GM18526 (cell line): ENCODE data around the gene GNB3.

Source experiments
- POLR2A ChIP-seq: IDR thresholded peaks from 3 replicates; pipeline ENCODE4 v1.6.1; 2011; ENCODE audit not compliant: insufficient read length; ENCODE audit errors: extremely low read depth

The GNB3 gene

DNA sequence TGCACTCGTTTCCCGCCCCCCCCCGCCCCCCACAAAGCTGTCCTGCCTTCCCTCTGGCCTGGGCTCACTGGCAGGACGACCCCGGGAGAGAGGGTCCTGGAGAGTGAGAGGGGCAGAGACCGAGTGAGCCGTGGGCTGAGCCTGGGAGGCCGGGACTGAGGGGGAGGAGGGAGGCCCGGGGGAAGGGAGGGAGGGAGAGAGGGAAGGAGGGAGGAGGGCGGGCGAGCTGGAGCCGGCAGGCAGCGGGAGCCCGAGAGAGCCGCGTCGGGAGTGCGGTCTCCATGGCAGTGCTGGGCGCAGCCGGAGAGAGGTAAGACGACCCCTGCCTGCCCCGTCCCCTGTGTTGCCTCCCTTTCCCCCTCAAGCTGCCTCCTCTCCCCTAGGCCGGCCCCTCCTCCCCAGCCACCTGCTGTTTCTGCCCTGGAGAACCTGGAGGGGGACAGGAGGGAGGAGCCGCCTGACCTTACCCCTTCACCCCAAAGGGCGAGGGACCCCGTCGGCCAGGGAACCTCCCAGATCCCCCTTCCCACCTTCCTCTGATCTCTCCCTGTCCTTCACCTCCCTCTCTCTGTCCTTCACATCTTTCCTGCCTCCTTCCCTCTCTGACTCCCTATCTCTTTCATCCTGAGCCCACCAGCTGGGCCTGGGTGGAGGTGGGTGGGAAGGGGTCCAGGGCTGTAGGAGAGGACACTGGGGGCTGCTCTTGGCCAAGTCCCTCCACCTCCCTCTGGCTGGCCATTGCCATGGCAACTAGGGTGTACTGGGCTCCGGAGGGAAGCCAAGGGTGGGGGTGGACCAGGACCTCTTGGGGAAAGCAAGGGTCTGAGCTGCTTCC, 18.9 kb upstream of the GNB3 start, which contains the start of gene GPR162:
TSS of gene GPR162 (plus strand) at position 231 of the 835 bp plus-strand sequence. CDS start 2,078 bp downstream, outside the sequence.
- TF ChIP-seq POLR2A, result no peak

DNA sequence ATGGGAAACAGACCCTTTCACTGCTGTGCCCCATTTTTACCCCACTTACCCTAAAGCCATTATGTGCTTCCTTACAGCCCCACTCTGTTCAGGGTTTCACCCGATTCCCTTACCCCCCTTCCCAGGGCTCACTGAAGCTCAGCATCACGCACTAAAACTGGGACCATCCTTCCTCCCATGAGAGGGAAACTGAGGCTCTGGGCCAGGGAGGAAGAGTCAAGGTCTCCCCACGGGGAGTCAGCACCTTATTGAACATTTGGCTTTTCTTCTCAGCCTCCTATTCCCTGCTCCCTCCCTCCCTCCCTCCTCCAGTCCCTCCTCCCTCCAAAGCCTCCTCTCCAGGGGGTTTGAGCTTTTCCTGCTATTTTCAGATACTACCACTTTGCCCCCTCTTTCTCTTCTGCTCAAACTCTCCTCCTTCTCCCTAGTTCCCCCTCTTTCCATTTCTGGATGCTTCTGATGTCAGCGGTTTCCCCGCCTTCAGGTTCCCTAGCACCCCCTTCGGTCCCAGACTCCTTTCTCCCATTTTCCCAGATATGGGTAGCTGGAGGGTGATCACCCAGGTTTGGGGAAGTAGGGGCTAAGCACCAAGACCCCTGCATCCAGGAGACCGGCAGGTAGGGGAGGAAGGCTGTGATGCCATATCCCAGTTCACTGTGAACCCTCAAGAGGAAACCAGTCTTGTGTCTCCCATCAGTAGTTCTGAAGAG, 18.1 kb upstream of the GNB3 start:
- no peak for TF ChIP-seq POLR2A

- no peak for TF ChIP-seq POLR2A
Measured at GRCh38 chr12:6823182-6824084, 17.3 kb upstream of the GNB3 start.

DNA sequence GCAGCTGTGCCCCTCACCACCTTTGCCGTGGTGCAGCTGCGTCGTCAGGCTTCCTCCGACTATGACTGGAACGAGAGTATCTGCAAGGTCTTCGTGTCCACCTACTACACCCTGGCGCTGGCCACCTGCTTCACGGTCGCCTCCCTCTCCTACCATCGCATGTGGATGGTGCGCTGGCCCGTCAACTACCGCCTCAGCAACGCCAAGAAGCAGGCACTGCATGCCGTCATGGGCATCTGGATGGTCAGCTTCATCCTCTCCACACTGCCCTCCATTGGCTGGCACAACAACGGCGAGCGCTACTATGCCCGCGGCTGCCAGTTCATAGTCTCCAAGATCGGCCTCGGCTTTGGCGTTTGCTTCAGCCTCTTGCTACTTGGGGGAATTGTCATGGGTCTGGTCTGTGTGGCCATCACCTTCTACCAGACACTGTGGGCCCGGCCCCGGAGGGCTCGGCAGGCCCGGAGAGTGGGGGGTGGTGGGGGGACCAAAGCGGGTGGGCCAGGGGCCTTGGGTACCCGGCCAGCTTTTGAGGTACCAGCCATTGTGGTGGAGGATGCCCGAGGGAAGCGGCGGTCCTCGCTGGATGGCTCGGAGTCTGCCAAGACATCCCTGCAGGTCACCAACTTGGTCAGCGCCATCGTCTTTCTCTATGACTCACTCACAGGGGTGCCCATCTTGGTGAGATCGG, 16.5 kb upstream of the GNB3 start:
- TF ChIP-seq POLR2A, result no peak

- no peak for TF ChIP-seq POLR2A
Measured at GRCh38 chr12:6824901-6825381, 15.8 kb upstream of the GNB3 start.

DNA sequence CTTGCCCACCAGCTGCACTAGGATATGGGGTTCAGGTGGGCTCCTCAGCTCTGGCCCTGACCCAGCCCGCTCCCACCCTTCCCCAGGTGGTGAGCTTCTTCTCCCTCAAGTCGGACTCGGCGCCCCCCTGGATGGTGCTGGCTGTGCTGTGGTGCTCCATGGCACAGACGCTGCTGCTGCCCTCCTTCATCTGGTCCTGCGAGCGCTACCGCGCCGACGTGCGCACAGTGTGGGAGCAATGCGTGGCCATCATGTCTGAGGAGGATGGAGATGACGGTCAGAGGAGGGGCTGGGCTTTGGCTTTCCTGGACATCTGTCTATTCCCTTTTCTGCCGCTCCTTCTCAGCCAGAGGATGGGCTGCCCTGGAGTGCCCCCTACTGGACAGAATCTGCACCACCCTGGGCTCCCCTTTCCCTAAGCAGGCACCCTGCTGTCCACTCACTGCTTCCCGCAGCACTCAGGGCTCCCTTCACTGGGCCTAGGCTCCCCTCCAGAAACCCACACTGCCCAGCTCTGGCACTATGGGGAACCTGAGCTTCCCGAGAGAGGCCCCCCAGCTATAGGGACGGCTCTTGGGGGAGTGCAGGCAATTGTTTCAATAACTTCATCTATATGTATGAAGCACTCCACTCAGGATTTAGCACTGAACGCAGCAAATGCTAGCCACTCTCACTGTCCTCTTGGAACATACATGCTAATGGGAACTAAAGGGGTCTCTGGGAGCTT, 15.2 kb upstream of the GNB3 start:
- no peak for TF ChIP-seq POLR2A

DNA sequence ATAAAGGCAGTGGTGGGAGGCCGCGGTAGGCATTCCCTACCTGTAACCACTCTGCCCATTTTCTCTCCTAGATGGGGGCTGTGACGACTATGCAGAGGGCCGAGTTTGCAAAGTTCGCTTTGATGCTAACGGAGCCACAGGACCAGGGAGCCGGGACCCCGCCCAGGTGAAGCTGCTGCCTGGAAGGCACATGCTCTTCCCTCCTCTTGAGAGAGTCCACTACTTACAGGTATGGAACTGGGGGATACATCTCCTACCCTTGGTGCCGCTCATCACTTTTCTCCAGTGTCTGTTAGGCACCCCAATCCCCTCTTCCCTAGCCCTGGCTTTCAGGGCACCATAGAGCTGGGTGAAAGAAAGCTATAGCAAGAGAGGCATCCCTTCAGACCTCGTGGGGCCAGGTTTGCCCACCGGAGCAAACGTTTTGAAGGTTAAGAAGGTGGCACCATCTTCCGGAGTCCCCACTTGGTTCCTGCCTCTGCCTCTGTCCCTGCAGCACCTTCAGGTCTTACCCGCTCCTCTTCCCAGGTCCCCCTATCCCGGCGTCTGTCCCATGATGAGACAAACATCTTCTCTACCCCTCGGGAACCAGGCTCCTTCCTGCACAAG, 14.5 kb upstream of the GNB3 start:
- no peak for TF ChIP-seq POLR2A

DNA sequence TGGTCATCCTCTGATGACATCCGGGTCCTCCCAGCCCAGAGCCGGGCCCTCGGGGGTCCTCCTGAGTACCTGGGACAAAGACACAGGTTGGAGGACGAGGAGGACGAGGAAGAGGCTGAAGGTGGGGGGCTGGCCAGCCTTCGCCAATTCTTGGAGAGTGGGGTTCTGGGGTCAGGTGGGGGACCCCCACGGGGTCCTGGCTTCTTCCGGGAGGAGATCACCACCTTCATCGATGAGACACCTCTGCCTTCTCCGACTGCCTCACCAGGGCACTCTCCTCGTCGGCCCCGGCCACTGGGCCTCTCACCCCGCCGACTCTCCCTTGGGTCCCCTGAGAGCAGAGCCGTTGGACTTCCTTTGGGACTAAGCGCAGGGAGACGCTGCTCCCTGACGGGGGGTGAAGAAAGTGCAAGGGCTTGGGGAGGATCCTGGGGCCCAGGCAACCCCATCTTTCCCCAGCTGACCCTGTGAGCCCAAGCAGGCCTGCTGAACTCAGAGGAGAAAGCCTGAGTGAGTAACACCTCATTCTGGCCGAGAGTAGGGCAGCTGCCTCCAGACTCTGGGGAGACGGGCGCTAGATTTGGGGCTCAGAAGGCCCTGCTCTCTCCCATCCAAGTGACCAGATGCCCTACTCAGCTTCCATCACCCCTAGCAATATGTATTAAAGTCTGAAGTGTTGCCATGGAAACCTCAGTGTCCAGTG, 13.8 kb upstream of the GNB3 start:
- TF ChIP-seq POLR2A, result no peak

- no peak for TF ChIP-seq POLR2A
Measured at GRCh38 chr12:6827437-6827911, 13.3 kb upstream of the GNB3 start.

- TF ChIP-seq POLR2A, result no peak
Measured at GRCh38 chr12:6827982-6828780, 12.5 kb upstream of the GNB3 start, which contains the start of gene P3H3. Gene P3H3, plus strand, starts transcription at chr12:6828407. Its CDS starts 34 bp downstream, at chr12:6828441.

DNA sequence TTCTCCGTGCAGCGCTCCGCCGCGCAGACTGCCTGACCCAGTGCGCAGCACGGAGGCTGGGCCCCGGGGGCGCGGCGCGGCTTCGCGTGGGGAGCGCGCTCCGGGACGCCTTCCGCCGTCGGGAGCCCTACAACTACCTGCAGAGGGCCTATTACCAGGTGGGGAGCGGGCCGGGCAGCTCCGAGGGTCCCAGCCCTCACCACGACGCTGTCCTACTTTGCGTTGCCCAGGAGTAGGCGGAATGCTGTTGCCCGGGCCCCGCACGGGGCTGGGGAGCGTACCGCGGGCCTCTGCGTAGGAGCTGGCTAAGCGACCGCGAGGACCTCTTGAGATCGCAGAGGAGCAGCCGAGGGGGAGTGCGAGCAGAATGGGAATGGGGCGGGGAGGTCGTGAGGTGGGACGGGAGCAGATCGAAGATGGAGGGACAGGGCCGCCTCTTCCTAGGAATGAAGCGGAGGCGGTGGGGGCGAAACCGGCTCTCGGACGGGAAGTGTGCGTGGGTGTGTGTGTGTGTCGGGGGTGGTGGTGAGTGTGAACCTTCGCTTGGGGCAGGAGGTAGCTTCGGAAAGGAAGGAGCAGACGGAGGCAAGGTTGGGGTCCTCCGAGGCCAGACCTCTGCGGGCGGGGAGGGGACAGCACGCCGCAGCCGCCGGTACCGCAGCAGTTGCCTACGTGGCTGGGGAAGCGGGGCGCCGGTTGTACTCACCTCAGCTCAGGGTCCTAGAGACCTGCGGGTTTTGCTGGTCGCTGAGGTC, 11.8 kb upstream of the GNB3 start:
- no peak for TF ChIP-seq POLR2A
